ENCODE results near the gene SLC25A1. TPM values are rescaled to one million over a fixed set of nuclear protein-coding genes. Genes with fewer than 3 reads are reported as not detected.

SLC25A1 gene
- total and polyA plus RNA-seq, 2 experiments from 2014 or later: 141 to 242 TPM

DNA sequence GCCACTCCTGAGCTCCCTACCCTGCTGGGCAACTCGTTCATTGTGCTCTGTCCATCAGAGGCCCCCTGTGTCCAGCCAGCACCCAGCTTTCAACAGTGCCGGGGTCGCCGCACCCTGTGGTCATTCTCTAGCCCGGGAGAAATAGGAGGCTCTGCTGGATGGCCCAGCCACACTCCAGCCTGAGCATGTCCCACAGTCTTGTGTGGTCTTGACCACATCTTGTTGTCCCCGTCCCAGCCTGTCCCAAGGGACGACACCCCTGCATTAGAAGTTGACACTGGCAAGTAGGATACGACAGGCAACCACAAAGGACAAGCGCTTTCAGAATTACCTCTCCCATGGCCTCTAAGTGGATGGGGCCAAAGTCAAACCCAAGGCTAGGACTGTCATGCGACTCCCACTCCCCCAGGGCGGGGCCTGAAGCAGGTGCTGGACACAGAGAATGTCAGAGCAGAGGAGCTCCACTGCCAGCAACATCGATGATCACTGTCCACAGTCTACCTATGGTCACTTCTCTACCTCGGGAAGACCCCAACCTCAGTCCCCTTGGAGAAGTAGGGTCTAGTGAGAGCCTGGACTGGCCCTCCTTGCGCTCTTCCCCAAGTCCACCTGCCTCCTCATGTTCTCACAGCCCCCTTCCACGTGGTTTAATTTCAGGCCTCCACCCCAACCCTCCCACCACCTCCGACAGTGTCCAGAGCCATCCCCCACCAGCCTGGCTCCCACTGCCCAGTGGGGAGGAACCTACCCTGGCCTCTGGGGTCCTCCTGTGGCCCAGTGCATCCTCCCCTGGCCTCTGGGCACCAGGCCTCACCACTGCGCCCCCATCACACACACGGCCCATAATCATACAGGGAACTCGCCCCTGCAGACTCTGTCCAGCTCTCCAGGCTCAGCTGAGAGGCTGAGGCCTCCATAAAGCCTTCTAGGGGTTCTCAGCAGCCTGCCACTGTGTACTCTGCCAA lies 51.9 kb downstream of the SLC25A1 start:
- Mint-ChIP-seq H3K9me3 (no peaks in the 10 kb centered on the region), H3K27me3 (ENCODE audit: insufficient read depth, low read depth, poor library complexity) (peaks cover 21% of the 10 kb centered on the region), H3K4me1 (peaks cover 18% of the 10 kb centered on the region), H3K36me3 (ENCODE audit: low read depth) (peaks cover 6% of the 10 kb centered on the region; the same call in 2 of the 3 replicates), H3K4me3 (no peak overlapping the region), H3K27ac (no peak overlapping the region)
- TF ChIP-seq STAT1 (IDR thresholded peaks at IDR 0.05; ENCODE audit: unreplicated experiment) (no peak), NANOG (IDR thresholded peaks at IDR 0.05; ENCODE audit: borderline replicate concordance) (no peak), JUNB (IDR thresholded peaks at IDR 0.05; ENCODE audit: unreplicated experiment) (no peak), ZNF114 (CRISPR knock-in tag; IDR thresholded peaks at IDR 0.05) (no peak), POLR2AphosphoS5 (IDR thresholded peaks at IDR 0.05; ENCODE audit: low read depth) (no peak), ZNF331 (CRISPR knock-in tag; IDR thresholded peaks at IDR 0.05; ENCODE audit: low read depth) (no peak), EZH2 (IDR thresholded peaks at IDR 0.05; ENCODE audit: low read depth, unreplicated experiment) (no peak), EZH2phosphoT487 (IDR thresholded peaks at IDR 0.05; ENCODE audit: unreplicated experiment) (no peak), CREB1 (CRISPR knock-in tag; IDR thresholded peaks at IDR 0.05; ENCODE audit: low read depth) (no peak)
- TF ChIP-seq, protein P1, sequence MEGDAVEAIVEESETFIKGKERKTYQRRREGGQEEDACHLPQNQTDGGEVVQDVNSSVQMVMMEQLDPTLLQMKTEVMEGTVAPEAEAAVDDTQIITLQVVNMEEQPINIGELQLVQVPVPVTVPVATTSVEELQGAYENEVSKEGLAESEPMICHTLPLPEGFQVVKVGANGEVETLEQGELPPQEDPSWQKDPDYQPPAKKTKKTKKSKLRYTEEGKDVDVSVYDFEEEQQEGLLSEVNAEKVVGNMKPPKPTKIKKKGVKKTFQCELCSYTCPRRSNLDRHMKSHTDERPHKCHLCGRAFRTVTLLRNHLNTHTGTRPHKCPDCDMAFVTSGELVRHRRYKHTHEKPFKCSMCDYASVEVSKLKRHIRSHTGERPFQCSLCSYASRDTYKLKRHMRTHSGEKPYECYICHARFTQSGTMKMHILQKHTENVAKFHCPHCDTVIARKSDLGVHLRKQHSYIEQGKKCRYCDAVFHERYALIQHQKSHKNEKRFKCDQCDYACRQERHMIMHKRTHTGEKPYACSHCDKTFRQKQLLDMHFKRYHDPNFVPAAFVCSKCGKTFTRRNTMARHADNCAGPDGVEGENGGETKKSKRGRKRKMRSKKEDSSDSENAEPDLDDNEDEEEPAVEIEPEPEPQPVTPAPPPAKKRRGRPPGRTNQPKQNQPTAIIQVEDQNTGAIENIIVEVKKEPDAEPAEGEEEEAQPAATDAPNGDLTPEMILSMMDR (conservative IDR thresholded peaks at IDR 0.05; ENCODE audit: low read depth in 2 of 2): no peak
- TF ChIP-seq, protein P2, sequence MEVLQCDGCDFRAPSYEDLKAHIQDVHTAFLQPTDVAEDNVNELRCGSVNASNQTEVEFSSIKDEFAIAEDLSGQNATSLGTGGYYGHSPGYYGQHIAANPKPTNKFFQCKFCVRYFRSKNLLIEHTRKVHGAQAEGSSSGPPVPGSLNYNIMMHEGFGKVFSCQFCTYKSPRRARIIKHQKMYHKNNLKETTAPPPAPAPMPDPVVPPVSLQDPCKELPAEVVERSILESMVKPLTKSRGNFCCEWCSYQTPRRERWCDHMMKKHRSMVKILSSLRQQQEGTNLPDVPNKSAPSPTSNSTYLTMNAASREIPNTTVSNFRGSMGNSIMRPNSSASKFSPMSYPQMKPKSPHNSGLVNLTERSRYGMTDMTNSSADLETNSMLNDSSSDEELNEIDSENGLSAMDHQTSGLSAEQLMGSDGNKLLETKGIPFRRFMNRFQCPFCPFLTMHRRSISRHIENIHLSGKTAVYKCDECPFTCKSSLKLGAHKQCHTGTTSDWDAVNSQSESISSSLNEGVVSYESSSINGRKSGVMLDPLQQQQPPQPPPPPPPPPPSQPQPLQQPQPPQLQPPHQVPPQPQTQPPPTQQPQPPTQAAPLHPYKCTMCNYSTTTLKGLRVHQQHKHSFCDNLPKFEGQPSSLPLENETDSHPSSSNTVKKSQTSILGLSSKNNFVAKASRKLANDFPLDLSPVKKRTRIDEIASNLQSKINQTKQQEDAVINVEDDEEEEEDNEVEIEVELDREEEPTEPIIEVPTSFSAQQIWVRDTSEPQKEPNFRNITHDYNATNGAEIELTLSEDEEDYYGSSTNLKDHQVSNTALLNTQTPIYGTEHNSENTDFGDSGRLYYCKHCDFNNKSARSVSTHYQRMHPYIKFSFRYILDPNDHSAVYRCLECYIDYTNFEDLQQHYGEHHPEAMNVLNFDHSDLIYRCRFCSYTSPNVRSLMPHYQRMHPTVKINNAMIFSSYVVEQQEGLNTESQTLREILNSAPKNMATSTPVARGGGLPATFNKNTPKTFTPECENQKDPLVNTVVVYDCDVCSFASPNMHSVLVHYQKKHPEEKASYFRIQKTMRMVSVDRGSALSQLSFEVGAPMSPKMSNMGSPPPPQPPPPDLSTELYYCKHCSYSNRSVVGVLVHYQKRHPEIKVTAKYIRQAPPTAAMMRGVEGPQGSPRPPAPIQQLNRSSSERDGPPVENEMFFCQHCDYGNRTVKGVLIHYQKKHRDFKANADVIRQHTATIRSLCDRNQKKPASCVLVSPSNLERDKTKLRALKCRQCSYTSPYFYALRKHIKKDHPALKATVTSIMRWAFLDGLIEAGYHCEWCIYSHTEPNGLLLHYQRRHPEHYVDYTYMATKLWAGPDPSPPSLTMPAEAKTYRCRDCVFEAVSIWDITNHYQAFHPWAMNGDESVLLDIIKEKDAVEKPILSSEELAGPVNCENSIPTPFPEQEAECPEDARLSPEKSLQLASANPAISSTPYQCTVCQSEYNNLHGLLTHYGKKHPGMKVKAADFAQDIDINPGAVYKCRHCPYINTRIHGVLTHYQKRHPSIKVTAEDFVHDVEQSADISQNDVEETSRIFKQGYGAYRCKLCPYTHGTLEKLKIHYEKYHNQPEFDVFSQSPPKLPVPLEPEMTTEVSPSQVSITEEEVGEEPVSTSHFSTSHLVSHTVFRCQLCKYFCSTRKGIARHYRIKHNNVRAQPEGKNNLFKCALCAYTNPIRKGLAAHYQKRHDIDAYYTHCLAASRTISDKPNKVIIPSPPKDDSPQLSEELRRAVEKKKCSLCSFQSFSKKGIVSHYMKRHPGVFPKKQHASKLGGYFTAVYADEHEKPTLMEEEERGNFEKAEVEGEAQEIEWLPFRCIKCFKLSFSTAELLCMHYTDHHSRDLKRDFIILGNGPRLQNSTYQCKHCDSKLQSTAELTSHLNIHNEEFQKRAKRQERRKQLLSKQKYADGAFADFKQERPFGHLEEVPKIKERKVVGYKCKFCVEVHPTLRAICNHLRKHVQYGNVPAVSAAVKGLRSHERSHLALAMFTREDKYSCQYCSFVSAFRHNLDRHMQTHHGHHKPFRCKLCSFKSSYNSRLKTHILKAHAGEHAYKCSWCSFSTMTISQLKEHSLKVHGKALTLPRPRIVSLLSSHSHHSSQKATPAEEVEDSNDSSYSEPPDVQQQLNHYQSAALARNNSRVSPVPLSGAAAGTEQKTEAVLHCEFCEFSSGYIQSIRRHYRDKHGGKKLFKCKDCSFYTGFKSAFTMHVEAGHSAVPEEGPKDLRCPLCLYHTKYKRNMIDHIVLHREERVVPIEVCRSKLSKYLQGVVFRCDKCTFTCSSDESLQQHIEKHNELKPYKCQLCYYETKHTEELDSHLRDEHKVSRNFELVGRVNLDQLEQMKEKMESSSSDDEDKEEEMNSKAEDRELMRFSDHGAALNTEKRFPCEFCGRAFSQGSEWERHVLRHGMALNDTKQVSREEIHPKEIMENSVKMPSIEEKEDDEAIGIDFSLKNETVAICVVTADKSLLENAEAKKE (CRISPR knock-in tag; IDR thresholded peaks at IDR 0.05): no peak
- TF ChIP-seq, protein P3, sequence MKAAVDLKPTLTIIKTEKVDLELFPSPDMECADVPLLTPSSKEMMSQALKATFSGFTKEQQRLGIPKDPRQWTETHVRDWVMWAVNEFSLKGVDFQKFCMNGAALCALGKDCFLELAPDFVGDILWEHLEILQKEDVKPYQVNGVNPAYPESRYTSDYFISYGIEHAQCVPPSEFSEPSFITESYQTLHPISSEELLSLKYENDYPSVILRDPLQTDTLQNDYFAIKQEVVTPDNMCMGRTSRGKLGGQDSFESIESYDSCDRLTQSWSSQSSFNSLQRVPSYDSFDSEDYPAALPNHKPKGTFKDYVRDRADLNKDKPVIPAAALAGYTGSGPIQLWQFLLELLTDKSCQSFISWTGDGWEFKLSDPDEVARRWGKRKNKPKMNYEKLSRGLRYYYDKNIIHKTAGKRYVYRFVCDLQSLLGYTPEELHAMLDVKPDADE (IDR thresholded peaks at IDR 0.05): no peak
- Histone ChIP-seq H3K36me3 (ENCODE audit: insufficient read depth) (no peaks in the 10 kb centered on the region), H3K9me2 (ENCODE audit: insufficient read depth) (no peaks in the 10 kb centered on the region), H3K4me1 (ENCODE audit: insufficient read depth) (peaks cover 8% of the 10 kb centered on the region; the same call in 1 of the 2 replicates), H4K20me1 (replicated peaks; ENCODE audit: insufficient read depth) (0 out of 2 replicates have a peak, but pooled peaks cover under 1% of the 10 kb centered on the region), H2AFZ (no peak overlapping the region), H3F3A (replicated peaks; ENCODE audit: low read depth) (peaks cover under 1% of the 10 kb centered on the region; the same call in 1 of the 2 replicates), H3K4me3 (no peak overlapping the region), H3K27ac (ENCODE audit: low read depth) (no peak overlapping the region), H3K79me2 (replicated peaks; ENCODE audit: insufficient read depth) (peaks cover 2% of the 10 kb centered on the region), H3K4me2 (no peak overlapping the region), H3K27me3 (ENCODE audit: insufficient read depth) (no peaks in the 10 kb centered on the region)
- no peak for DNase-seq (ENCODE audit: low spot score)
- ATAC-seq: no peak

Data from GM23338 (cell line).